Lung (tissue), 12 donors: ENCODE data around the gene RSL24D1. TPM values are rescaled to one million over a fixed set of nuclear protein-coding genes. Genes with fewer than 3 reads are reported as not detected.
"Not testable (repeated sequence)": the region's sequence is repeated elsewhere in the genome, so short reads cannot be mapped to it uniquely, and the experiment has no call there.

ENCODE experiments used
- ATAC-seq: fragments of 200-7000 bp; cut with Tn5 transposase; one replicate; pipeline ENCODE4 v1.9.1; 2020; ENCODE audit warnings: moderate number of reproducible peaks; ENCODE audit not compliant: insufficient read depth, low FRiP score
- DNase-seq, 3 donors: peaks; one replicate each; pipeline ENCODE4 v3.0.0-alpha.2; 2013 to 2017
- H3K27ac ChIP-seq, 2 donors: one replicate each; pipeline ENCODE4 v1.5.1; 2013; ENCODE audit warnings: mild to moderate bottlenecking in 2 of 2, moderate library complexity in 2 of 2, control low read depth in 1 of 2, inconsistent platforms in 1 of 2, low read depth in 1 of 2, low read length in 1 of 2
- H3K27me3 ChIP-seq, 3 donors: one replicate each; pipeline ENCODE4 v1.5.1; 2013; ENCODE audit warnings: low read length in 2 of 3; ENCODE audit not compliant: control insufficient read depth in 3 of 3, insufficient read depth in 3 of 3
- H3K36me3 ChIP-seq, 4 donors: one replicate each; pipeline ENCODE4 v1.5.1; 2013; ENCODE audit warnings: low read length in 4 of 4, mild to moderate bottlenecking in 1 of 4, moderate library complexity in 1 of 4; ENCODE audit not compliant: control insufficient read depth in 4 of 4, insufficient read depth in 4 of 4
- H3K4me1 ChIP-seq, 5 donors: one replicate each; pipeline ENCODE4 v1.5.1; 2013; ENCODE audit warnings: low read length in 5 of 5, mild to moderate bottlenecking in 2 of 5, moderate library complexity in 1 of 5; ENCODE audit not compliant: control insufficient read depth in 5 of 5, insufficient read depth in 5 of 5
- H3K4me3 ChIP-seq: one replicate; pipeline ENCODE4 v1.5.1; 2013; ENCODE audit warnings: mild to moderate bottlenecking, control low read depth, moderate library complexity
- H3K9ac ChIP-seq, 2 donors: one replicate each; pipeline ENCODE4 v1.5.1; 2013; ENCODE audit warnings: low read length in 2 of 2, control low read depth in 1 of 2; ENCODE audit not compliant: insufficient read depth in 1 of 2
- H3K9me3 ChIP-seq, 4 donors: one replicate each; pipeline ENCODE4 v1.5.1; 2013; ENCODE audit warnings: low read length in 3 of 4, mild to moderate bottlenecking in 1 of 4, moderate library complexity in 1 of 4; ENCODE audit not compliant: control insufficient read depth in 4 of 4, insufficient read depth in 3 of 4
- CTCF ChIP-seq: IDR thresholded peaks from 2 replicates; pipeline ENCODE4 v1.5.1; 2012; ENCODE audit warnings: mild to moderate bottlenecking; ENCODE audit errors: control extremely low read depth, extremely low read depth
- WGBS, 2 donors: extraction: QIAGEN DNeasy Blood & Tissue Kit; methylation state at CpG; one replicate each; pipeline ENCODE4 v1.1.7; 2013; 5-methylcytosine and 5-hydroxymethylcytosine counted together
- polyA plus RNA-seq, 2 donors: library from polyadenylated mRNA; stranded (reverse); fragments of 200-250 nt; gene quantifications; one replicate each; pipeline ENCODE4 v1.2.1, GENCODE V29; 2013
- total RNA-seq, 2 donors: library from RNA; depleted of rRNA in 1 of 2; stranded (reverse); fragments of >200 nt in 1 of 2; gene quantifications; one replicate each; pipeline ENCODE4 v1.2.1, GENCODE V29; 2014 to 2021
- donor health status: control.
- donor health status: control.
- donor health status: Bipolar disorder and iron deficiency.
- donor health status: healthy.
- donor health status: DM: yes; HTN: yes; CAD: no.

RSL24D1 gene
- total and polyA plus RNA-seq, 4 donors = 45.9 to 102 (median 63.9) TPM

- Histone ChIP-seq H3K4me1 (no peaks in the 10 kb centered on the region), H3K9me3 (no peaks in the 10 kb centered on the region), H3K36me3 (no peaks in the 10 kb centered on the region), H3K4me3 (no peak overlapping the region), H3K27me3 (no peaks in the 10 kb centered on the region), H3K9ac (no peak overlapping the region), H3K27ac (no peak overlapping the region)
- WGBS, 2 donors = 74 to 85% methylated on average over 4 of the region's 4 CpGs
- peak in 1 of 3 donors; percentile 13 for DNase-seq
- ATAC-seq = no peak
- TF ChIP-seq CTCF = no peak
These were observed 32.5 kb downstream of the RSL24D1 start for GRCh38 chr15:55164284-55164683.

GRCh38 chr15:55151631-55152030 is 45.1 kb downstream of the RSL24D1 start:
- Histone ChIP-seq H3K9me3 (no peaks in the 10 kb centered on the region), H3K27me3 (no peaks in the 10 kb centered on the region), H3K27ac (no peak overlapping the region), H3K4me1 (no peaks in the 10 kb centered on the region), H3K36me3 (no peaks in the 10 kb centered on the region), H3K4me3 (no peak overlapping the region), H3K9ac (no peak overlapping the region)
- ATAC-seq = no peak
- WGBS, 2 donors = 68 to 91% methylated on average over 3 of the region's 3 CpGs
- DNase-seq = no peak
- no peak for TF ChIP-seq CTCF

GRCh38 chr15:55143132-55143531 is 53.6 kb downstream of the RSL24D1 start:
- not testable (repeated sequence) for H3K9me3 ChIP-seq, H3K27me3 ChIP-seq, ATAC-seq, H3K9ac ChIP-seq, DNase-seq, H3K27ac ChIP-seq, H3K36me3 ChIP-seq, H3K4me3 ChIP-seq, H3K4me1 ChIP-seq
- 92 to 97% methylated on average over 8 of the region's 8 CpGs for WGBS, 2 donors

GRCh38 chr15:55133972-55134371 is 62.8 kb downstream of the RSL24D1 start:
- no peak for DNase-seq

More at GRCh38 chr15:55133972-55134371, 62.8 kb downstream of the RSL24D1 start:
- ATAC-seq = no peak
- Histone ChIP-seq H3K4me3 (no peak overlapping the region), H3K27me3 (no peaks in the 10 kb centered on the region), H3K9me3 (peaks cover 0 to 18% (median 6%) of the 10 kb centered on the region in 4 donors), H3K9ac (no peak overlapping the region), H3K36me3 (no peaks in the 10 kb centered on the region), H3K27ac (no peak overlapping the region), H3K4me1 (no peaks in the 10 kb centered on the region)
- WGBS, 2 donors = 91 to 92% methylated on average over 2 of the region's 2 CpGs
- no peak for TF ChIP-seq CTCF
